ENCODE data around the gene GPC6. TPM values are rescaled to one million over a fixed set of nuclear protein-coding genes. Genes with fewer than 3 reads are reported as not detected.

Gene GPC6
- total RNA-seq, 4 donors from 2014 or later: 6.7 to 67.2 (median 11.1) TPM

GRCh38 chr13:94028234-94028633 is 801.6 kb downstream of the GPC6 start:
- Histone ChIP-seq H3K4me1 (no peaks in the 10 kb centered on the region), H3K27me3 (no peaks in the 10 kb centered on the region), H3K9me3 (no peaks in the 10 kb centered on the region), H3K27ac (no peak overlapping the region), H3K4me3 (no peak overlapping the region), H3K36me3 (no peaks in the 10 kb centered on the region)
- no peak for TF ChIP-seq CTCF (IDR thresholded peaks at IDR 0.05)
- TF ChIP-seq POLR2A (IDR thresholded peaks at IDR 0.05): no peak
- intact Hi-C loops (cut with DNase I; ENCODE audit: low total_unique reads): no loop called here
- no peak for DNase-seq

- H3K4me3 ChIP-seq: no peak overlapping the region
- no peak overlapping the region for H3K27ac ChIP-seq
- H3K36me3 ChIP-seq: no peaks in the 10 kb centered on the region
- TF ChIP-seq POLR2A (IDR thresholded peaks at IDR 0.05): no peak
- TF ChIP-seq CTCF (IDR thresholded peaks at IDR 0.05): no peak
- no peaks in the 10 kb centered on the region for H3K27me3 ChIP-seq
- H3K4me1 ChIP-seq: no peaks in the 10 kb centered on the region
- intact Hi-C loops (cut with DNase I; ENCODE audit: low total_unique reads): no loop called here
- no peak for DNase-seq
- H3K9me3 ChIP-seq: no peaks in the 10 kb centered on the region
Measured at GRCh38 chr13:94028650-94029049, 802.0 kb downstream of the GPC6 start.

DNA sequence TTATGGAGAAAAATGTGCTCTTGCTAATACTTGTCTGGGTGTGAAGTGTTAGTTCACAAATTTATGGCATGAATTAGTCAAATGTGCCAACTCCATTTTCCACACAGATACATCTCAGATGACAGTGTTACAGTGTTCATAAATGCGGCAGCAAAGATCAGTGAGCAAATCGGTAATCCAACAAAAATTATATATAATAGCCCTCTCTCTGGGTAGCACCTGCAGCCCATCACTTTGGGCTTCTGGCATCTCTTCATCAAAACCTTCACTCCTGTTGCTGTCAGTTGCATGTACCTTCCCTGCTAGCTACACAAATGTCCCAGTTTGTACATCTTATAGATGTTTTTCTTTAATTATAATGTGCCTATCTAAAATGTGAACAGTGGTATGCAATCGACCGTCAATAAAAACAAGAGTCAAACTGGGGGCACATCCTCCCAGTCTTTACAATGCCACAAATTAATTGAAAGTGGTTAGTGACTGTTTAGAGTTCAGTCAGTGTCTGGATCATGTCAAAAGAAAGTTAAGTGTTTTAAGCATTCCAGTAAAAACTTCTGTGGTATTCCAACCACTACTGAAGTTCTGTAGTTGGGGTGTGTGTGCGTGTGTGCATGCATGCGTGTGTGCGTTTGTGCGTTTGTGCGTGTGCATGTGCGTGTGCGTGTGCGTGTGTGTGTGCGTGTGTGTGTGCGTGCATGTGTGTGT is 804.0 kb downstream of the GPC6 start:
- H3K27me3 ChIP-seq: no peaks in the 10 kb centered on the region
- H3K27ac ChIP-seq: no peak overlapping the region
- intact Hi-C loops (cut with DNase I; ENCODE audit: low total_unique reads): no loop called here

DNA sequence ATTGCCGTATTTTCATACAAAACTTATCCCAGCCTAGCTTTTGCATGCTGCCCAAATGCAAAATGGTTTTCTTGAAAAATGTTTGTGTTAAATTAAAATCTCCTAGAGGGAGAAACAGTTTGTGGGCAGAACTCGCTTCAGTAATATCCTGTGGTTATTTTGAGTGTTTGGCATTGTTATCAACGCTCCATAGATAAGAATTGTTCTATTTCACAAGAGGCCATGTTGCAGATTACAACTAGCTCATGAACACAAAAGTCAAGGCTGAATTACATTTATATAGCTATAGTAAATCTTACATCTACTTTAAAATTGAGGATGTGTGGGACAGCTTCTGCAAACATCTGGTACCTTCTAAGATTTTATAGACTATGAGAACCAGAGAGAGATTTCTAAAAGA is 805.0 kb downstream of the GPC6 start:
- no peak for TF ChIP-seq CTCF (IDR thresholded peaks at IDR 0.05)
- no peak for TF ChIP-seq POLR2A (IDR thresholded peaks at IDR 0.05)
- Histone ChIP-seq H3K4me3 (no peak overlapping the region), H3K27me3 (no peaks in the 10 kb centered on the region), H3K4me1 (no peaks in the 10 kb centered on the region), H3K9me3 (no peaks in the 10 kb centered on the region), H3K36me3 (no peaks in the 10 kb centered on the region), H3K27ac (no peak overlapping the region)
- intact Hi-C loops (cut with DNase I; ENCODE audit: low total_unique reads): no loop called here
- no peak for DNase-seq

More for the DNA sequence above, 804.0 kb downstream of the GPC6 start:
- TF ChIP-seq POLR2A (IDR thresholded peaks at IDR 0.05) (no peak), CTCF (IDR thresholded peaks at IDR 0.05) (no peak)
- no peaks in the 10 kb centered on the region for H3K9me3 ChIP-seq
- no peaks in the 10 kb centered on the region for H3K36me3 ChIP-seq
- DNase-seq: no peak
- no peaks in the 10 kb centered on the region for H3K4me1 ChIP-seq
- no peak overlapping the region for H3K4me3 ChIP-seq

DNA sequence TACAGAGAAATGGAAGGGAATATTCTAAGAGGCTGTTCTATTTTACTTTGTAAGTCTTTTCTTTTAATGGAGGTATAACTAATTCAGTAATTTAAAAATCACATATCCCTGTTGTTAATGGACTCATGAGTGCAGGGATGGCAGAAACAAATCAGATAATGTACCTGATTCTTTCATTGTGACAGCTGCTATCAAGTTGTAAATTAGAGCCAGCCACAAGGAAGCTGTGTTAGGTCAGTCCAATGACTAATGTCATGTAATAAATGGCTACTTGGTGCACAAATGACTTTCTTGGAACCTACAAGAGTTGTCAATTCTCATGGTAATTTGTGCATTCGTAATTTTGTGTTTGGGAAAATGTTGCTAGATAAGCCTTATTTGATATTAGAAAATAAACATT is 806.5 kb downstream of the GPC6 start:
- H3K27me3 ChIP-seq: no peaks in the 10 kb centered on the region
- H3K4me3 ChIP-seq: no peak overlapping the region
- no peak overlapping the region for H3K27ac ChIP-seq
- intact Hi-C loops (cut with DNase I; ENCODE audit: low total_unique reads): no loop called here
- H3K9me3 ChIP-seq: no peaks in the 10 kb centered on the region
- TF ChIP-seq CTCF (IDR thresholded peaks at IDR 0.05) (no peak), POLR2A (IDR thresholded peaks at IDR 0.05) (no peak)
- DNase-seq: no peak
- no peaks in the 10 kb centered on the region for H3K36me3 ChIP-seq
- H3K4me1 ChIP-seq: no peaks in the 10 kb centered on the region

Measured in uterus (tissue), 4 donors.